Smooth muscle cell (in vitro differentiated cells): ENCODE data around the gene AVPR2. TPM values are rescaled to one million over a fixed set of nuclear protein-coding genes. Genes with fewer than 3 reads are reported as not detected.

Source experiments
- DNase-seq: peaks from one replicate; lab custom pipeline; 2025; ENCODE audit not compliant: unreplicated experiment; lab: John Stamatoyannopoulos, UW
- H2AFZ ChIP-seq: fragments of 200-600 bp; sonication (generic); 2 replicates; pipeline ENCODE4 v1.6.0; 2016; ENCODE audit warnings: antibody characterized with exemption, low read depth, mild to moderate bottlenecking
- H3F3A ChIP-seq: fragments of 200-600 bp; sonication (generic); 2 replicates; pipeline ENCODE4 v1.6.0; 2017; ENCODE audit warnings: antibody characterized with exemption, low read depth
- H3K27ac ChIP-seq: fragments of 200-600 bp; sonication (generic); 2 replicates; pipeline ENCODE4 v1.5.1; 2016; ENCODE audit warnings: low read depth, mild to moderate bottlenecking
- H3K27me3 ChIP-seq: fragments of 200-600 bp; sonication (generic); 2 replicates; pipeline ENCODE4 v1.6.1; 2016; ENCODE audit warnings: low read depth, mild to moderate bottlenecking
- H3K36me3 ChIP-seq: fragments of 200-600 bp; sonication (generic); 2 replicates; pipeline ENCODE4 v1.5.1; 2016; ENCODE audit warnings: low read depth
- H3K4me1 ChIP-seq: fragments of 200-600 bp; sonication (generic); 2 replicates; pipeline ENCODE4 v1.5.1; 2016; ENCODE audit warnings: low read depth
- H3K4me2 ChIP-seq: fragments of 200-600 bp; sonication (generic); 2 replicates; pipeline ENCODE4 v1.6.0; 2016; ENCODE audit warnings: mild to moderate bottlenecking
- H3K4me3 ChIP-seq: fragments of 200-600 bp; sonication (generic); 2 replicates; pipeline ENCODE4 v1.5.1; 2016; ENCODE audit warnings: mild to moderate bottlenecking
- H3K79me2 ChIP-seq: fragments of 200-600 bp; sonication (generic); 2 replicates; pipeline ENCODE4 v1.6.0; 2016; ENCODE audit warnings: low read depth, mild to moderate bottlenecking
- H3K9ac ChIP-seq: fragments of 200-600 bp; sonication (generic); 2 replicates; pipeline ENCODE4 v1.6.0; 2016; ENCODE audit warnings: low read depth
- H3K9me3 ChIP-seq: fragments of 200-600 bp; sonication (generic); replicated peaks from 2 replicates; pipeline ENCODE4 v1.5.1; 2016; ENCODE audit warnings: low read depth
- H4K20me1 ChIP-seq: fragments of 200-600 bp; sonication (generic); 2 replicates; pipeline ENCODE4 v1.6.0; 2016; ENCODE audit warnings: low read depth
- WGBS: methylation state at CpG from one replicate; pipeline ENCODE4 v1.1.7; 2016; ENCODE audit warnings: low lambda C conversion rate; 5-methylcytosine and 5-hydroxymethylcytosine counted together
- polyA plus RNA-seq: library from polyadenylated mRNA; unstranded; fragments of >200 nt; fragmentation: Nextera tagmentation; extraction: Ambion mirVana; gene quantifications from 2 replicates; pipeline ENCODE4 v1.2.1, GENCODE V29; 2016
- total RNA-seq: library from RNA; depleted of rRNA; stranded (reverse); fragments of >200 nt; gene quantifications from 2 replicates; pipeline ENCODE4 v1.2.3, GENCODE V29; 2014
- TF ChIP-seq, protein P1 (sequence below): fragments of 200-600 bp; sonication (generic); IDR thresholded peaks from 2 replicates; pipeline ENCODE4 v1.5.1; 2017; ENCODE audit warnings: borderline replicate concordance, mild to moderate bottlenecking, antibody characterized with exemption; ENCODE audit not compliant: insufficient read depth, poor library complexity, severe bottlenecking

AVPR2 gene
- total and polyA plus RNA-seq, 2 experiments from 2014 or later, result not detected

DNA sequence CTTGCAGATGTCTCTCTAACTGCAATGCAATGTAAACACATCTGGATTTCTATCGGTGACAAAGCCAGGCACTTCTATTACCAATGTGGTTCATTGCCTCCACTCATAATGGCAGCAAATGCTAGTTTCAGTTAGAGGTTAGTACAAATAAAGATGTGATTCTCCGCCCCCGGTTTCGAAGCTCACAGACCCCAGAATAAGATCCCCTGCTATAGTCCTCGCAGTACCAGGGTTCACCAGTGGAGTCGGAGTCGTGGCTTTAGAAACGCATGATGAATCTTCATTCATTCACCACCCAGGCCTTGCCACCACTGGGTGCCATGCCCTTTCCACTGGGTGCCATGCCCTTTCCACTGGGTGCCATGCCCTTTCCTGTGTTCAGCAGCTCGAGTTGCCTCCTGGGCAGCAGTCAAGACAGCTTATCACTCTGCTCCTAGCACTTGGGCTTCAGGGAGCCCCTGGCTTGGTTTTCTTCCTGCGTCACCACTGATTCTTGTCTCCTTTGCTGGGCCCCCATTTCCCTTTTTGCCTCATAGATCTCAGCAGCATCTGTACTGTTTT, 33.8 kb downstream of the AVPR2 start:
- Histone ChIP-seq H3K9ac (no peak overlapping the region), H3K4me2 (no peak overlapping the region), H3K27ac (no peak overlapping the region), H3K79me2 (peaks cover 4% of the 10 kb centered on the region), H3K36me3 (no peaks in the 10 kb centered on the region), H2AFZ (no peak overlapping the region), H3K27me3 (no peaks in the 10 kb centered on the region), H3K9me3 (no peaks in the 10 kb centered on the region), H3F3A (no peaks in the 10 kb centered on the region), H4K20me1 (peaks cover 5% of the 10 kb centered on the region), H3K4me3 (no peak overlapping the region), H3K4me1 (no peaks in the 10 kb centered on the region)
- TF ChIP-seq, protein P1, sequence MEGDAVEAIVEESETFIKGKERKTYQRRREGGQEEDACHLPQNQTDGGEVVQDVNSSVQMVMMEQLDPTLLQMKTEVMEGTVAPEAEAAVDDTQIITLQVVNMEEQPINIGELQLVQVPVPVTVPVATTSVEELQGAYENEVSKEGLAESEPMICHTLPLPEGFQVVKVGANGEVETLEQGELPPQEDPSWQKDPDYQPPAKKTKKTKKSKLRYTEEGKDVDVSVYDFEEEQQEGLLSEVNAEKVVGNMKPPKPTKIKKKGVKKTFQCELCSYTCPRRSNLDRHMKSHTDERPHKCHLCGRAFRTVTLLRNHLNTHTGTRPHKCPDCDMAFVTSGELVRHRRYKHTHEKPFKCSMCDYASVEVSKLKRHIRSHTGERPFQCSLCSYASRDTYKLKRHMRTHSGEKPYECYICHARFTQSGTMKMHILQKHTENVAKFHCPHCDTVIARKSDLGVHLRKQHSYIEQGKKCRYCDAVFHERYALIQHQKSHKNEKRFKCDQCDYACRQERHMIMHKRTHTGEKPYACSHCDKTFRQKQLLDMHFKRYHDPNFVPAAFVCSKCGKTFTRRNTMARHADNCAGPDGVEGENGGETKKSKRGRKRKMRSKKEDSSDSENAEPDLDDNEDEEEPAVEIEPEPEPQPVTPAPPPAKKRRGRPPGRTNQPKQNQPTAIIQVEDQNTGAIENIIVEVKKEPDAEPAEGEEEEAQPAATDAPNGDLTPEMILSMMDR, result no peak
- DNase-seq, result no peak
- WGBS, result 94% methylated on average over 10 of the region's 10 CpGs

DNA sequence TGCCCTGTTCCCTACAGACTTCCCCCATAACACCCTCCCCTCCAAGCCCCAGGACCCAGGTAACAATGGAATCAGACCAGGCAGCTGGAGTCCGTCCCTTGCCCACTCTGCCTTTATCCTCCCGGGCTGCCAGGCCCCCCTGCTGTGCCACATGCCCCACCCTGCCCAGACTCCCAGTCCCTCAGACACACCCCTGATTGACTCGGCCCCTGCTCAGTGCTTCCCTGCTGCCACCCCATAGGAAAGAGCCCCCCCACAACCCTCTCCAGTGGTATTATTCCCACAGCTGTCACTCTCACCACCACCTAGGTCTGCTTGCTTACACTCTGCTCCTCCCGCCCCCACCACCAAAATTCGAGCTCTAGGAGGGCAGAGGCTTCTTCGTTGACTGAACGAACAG, 35.1 kb downstream of the AVPR2 start:
- Histone ChIP-seq H3K4me3 (no peak overlapping the region), H3F3A (no peaks in the 10 kb centered on the region), H3K9me3 (no peaks in the 10 kb centered on the region), H3K9ac (no peak overlapping the region), H3K27ac (no peak overlapping the region), H2AFZ (no peak overlapping the region), H3K4me1 (no peaks in the 10 kb centered on the region), H3K4me2 (no peak overlapping the region), H3K36me3 (no peaks in the 10 kb centered on the region), H3K79me2 (no peaks in the 10 kb centered on the region), H4K20me1 (no peaks in the 10 kb centered on the region), H3K27me3 (no peaks in the 10 kb centered on the region)
- TF ChIP-seq, protein P1, result no peak
- no peak for DNase-seq
- 70% methylated on average over 7 of the region's 7 CpGs for WGBS

DNA sequence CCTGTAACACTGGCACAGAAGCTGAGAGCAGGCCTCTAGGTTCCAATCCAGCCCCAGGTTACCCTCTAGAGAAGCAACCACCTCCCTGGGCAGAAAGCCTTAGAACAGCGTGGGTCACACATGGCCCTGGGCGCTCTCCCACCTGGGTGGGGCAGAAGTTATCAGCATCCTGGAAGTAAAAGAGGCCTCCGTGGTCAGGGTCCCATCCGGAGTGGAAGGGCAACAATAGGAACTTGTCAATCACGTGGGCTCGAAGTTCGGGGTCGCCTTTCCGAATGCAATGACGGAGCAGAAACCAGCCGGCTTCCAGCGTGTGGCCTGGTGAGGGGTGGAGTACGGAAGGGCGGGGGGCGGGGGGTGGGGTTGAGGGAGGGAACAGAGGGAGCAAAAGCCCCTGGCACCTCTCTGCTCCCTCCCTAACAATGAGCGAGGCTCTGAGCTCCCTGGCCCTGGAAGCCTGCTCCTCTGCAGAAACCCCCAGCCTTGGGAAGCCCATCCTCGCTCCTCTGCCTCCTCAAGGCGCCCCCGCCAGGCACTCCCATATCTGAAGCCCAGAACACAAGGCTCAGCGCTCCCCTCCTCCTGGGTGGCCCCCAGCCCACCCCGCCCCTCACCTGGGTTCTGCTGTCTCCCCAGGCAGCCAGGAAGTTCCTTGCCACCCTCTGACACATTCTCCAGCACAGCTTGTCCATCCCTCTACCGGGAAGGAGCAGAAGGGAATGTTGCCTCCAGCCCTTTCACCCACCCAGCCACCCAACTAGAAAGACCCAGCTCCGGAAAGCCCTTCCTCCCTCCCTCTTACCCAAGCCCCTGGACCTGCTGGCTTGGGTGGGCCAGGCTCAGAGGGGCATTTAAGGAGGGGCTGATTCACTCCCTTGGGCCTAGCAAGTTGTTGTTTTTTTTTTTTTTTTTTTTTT, 37.1 kb downstream of the AVPR2 start:
- Histone ChIP-seq H3K27me3 (no peaks in the 10 kb centered on the region), H3K79me2 (no peaks in the 10 kb centered on the region), H4K20me1 (no peaks in the 10 kb centered on the region), H3K36me3 (no peaks in the 10 kb centered on the region), H3F3A (no peaks in the 10 kb centered on the region), H3K9ac (no peak overlapping the region), H2AFZ (no peak overlapping the region), H3K27ac (no peak overlapping the region), H3K4me1 (no peaks in the 10 kb centered on the region), H3K4me3 (no peak overlapping the region), H3K4me2 (no peak overlapping the region), H3K9me3 (no peaks in the 10 kb centered on the region)
- DNase-seq, result no peak
- 57% methylated on average over 16 of the region's 23 CpGs for WGBS
- TF ChIP-seq, protein P1, result no peak
